Dendritic cell treated with granulocyte-macrophage colony-stimulating factor and Interleukin-4, amounts not matched to agents 40 ng/mL and 50 ng/mL, for 4 days (primary cell): Measurements from ENCODE around the gene POU2F3.

ENCODE experiments used
- H3K27ac Mint-ChIP-seq: one replicate; pipeline ENCODE4 v1.8.0; 2022; ENCODE audit warnings: mild to moderate bottlenecking, mixed read lengths
- H3K27me3 Mint-ChIP-seq: one replicate; pipeline ENCODE4 v1.8.0; 2022; ENCODE audit warnings: mild to moderate bottlenecking, mixed read lengths
- H3K36me3 Mint-ChIP-seq: one replicate; pipeline ENCODE4 v1.8.0; 2022; ENCODE audit warnings: low read depth, mixed read lengths
- H3K4me1 Mint-ChIP-seq: one replicate; pipeline ENCODE4 v1.8.0; 2022; ENCODE audit warnings: low read depth, mixed read lengths
- H3K4me3 Mint-ChIP-seq: one replicate; pipeline ENCODE4 v1.8.0; 2022; ENCODE audit warnings: mild to moderate bottlenecking, moderate library complexity, mixed read lengths
- H3K9me3 Mint-ChIP-seq: one replicate; pipeline ENCODE4 v1.8.0; 2022; ENCODE audit warnings: mixed read lengths
- intact Hi-C: fragments of 100-400 bp; cut with micrococcal nuclease; formaldehyde crosslinking; loops from one replicate; pipeline ENCODE4 v1.15.0; 2022

POU2F3 gene

GRCh38 chr11:120203626-120204025 lies 36.3 kb upstream of the POU2F3 start:
- Mint-ChIP-seq H3K4me1 (peaks cover 43% of the 10 kb centered on the region), H3K36me3 (no peaks in the 10 kb centered on the region), H3K27me3 (peaks cover 38% of the 10 kb centered on the region), H3K9me3 (no peaks in the 10 kb centered on the region), H3K27ac (no peak overlapping the region), H3K4me3 (no peak overlapping the region)
- intact Hi-C loops, result no loop called here

- Mint-ChIP-seq H3K27ac (no peak overlapping the region), H3K27me3 (peaks cover 29% of the 10 kb centered on the region), H3K4me1 (peaks cover 55% of the 10 kb centered on the region), H3K4me3 (no peak overlapping the region), H3K9me3 (no peaks in the 10 kb centered on the region), H3K36me3 (no peaks in the 10 kb centered on the region)
- intact Hi-C loops, result loop anchor here (5.0 kb wide), 1 partner anchor 33 kb away; no protein-coding TSS in a partner anchor
Observed at GRCh38 chr11:120205596-120206161, 34.3 kb upstream of the POU2F3 start.

- Mint-ChIP-seq H3K4me3 (no peak overlapping the region), H3K27ac (peak overlapping the region; percentile 5), H3K9me3 (no peaks in the 10 kb centered on the region), H3K4me1 (peaks cover 68% of the 10 kb centered on the region), H3K27me3 (peaks cover 29% of the 10 kb centered on the region), H3K36me3 (peaks cover 6% of the 10 kb centered on the region)
- intact Hi-C loops, result loop anchor here (5.0 kb wide), 1 partner anchor 35 kb away; no protein-coding TSS in a partner anchor
Observed at GRCh38 chr11:120207512-120207911, 32.4 kb upstream of the POU2F3 start.

- no peak overlapping the region for H3K4me3 Mint-ChIP-seq
- peak overlapping the region; percentile 5 for H3K27ac Mint-ChIP-seq
- intact Hi-C loops, result loop anchor here (5.0 kb wide), 1 partner anchor 36 kb away; no protein-coding TSS in a partner anchor
- H3K9me3 Mint-ChIP-seq, result no peaks in the 10 kb centered on the region
- peaks cover 29% of the 10 kb centered on the region for H3K27me3 Mint-ChIP-seq
- peaks cover 73% of the 10 kb centered on the region for H3K4me1 Mint-ChIP-seq
- peaks cover 6% of the 10 kb centered on the region for H3K36me3 Mint-ChIP-seq
Observed at GRCh38 chr11:120208001-120208441, 31.9 kb upstream of the POU2F3 start.

GRCh38 chr11:120208777-120209176 lies 31.2 kb upstream of the POU2F3 start:
- Mint-ChIP-seq H3K4me3 (peak overlapping the region; percentile 4), H3K36me3 (peaks cover 6% of the 10 kb centered on the region), H3K27ac (peak overlapping the region; percentile 5), H3K27me3 (peaks cover 29% of the 10 kb centered on the region), H3K9me3 (no peaks in the 10 kb centered on the region), H3K4me1 (peaks cover 76% of the 10 kb centered on the region)
- intact Hi-C loops, result loop anchor here (5.0 kb wide), 1 partner anchor 36 kb away; no protein-coding TSS in a partner anchor

- peaks cover 73% of the 10 kb centered on the region for H3K4me1 Mint-ChIP-seq
- peaks cover 26% of the 10 kb centered on the region for H3K27me3 Mint-ChIP-seq
- peaks cover 13% of the 10 kb centered on the region for H3K36me3 Mint-ChIP-seq
- intact Hi-C loops, result loop anchor here (5.0 kb wide), 1 partner anchor 38 kb away; no protein-coding TSS in a partner anchor
- no peaks in the 10 kb centered on the region for H3K9me3 Mint-ChIP-seq
- H3K4me3 Mint-ChIP-seq, result peak overlapping the region; percentile 94
- peak overlapping the region; percentile 84 for H3K27ac Mint-ChIP-seq
Observed at GRCh38 chr11:120209746-120210625, 30.0 kb upstream of the POU2F3 start.

GRCh38 chr11:120210626-120211521 lies 29.1 kb upstream of the POU2F3 start, which contains the start of gene OAF:
Gene OAF (plus strand): TSS chr11:120211032. CDS start chr11:120211280, 248 bp downstream.
- Mint-ChIP-seq H3K27me3 (peaks cover 23% of the 10 kb centered on the region), H3K4me3 (peak within 1 kb of the TSS; percentile 94), H3K36me3 (peaks cover 13% of the 10 kb centered on the region), H3K9me3 (no peaks in the 10 kb centered on the region), H3K27ac (peak within 1 kb of the TSS; percentile 84), H3K4me1 (peaks cover 65% of the 10 kb centered on the region)
- intact Hi-C loops, result loop anchor here (1.0 kb wide), 1 partner anchor 13 kb away; no protein-coding TSS in a partner anchor

- intact Hi-C loops, result loop anchor here (1.0 kb wide), 1 partner anchor 13 kb away; no protein-coding TSS in a partner anchor
- Mint-ChIP-seq H3K36me3 (peaks cover 13% of the 10 kb centered on the region), H3K4me3 (peak overlapping the region; percentile 94), H3K27ac (peak overlapping the region; percentile 83), H3K27me3 (peaks cover 17% of the 10 kb centered on the region), H3K9me3 (no peaks in the 10 kb centered on the region), H3K4me1 (peaks cover 56% of the 10 kb centered on the region)
Observed at GRCh38 chr11:120211522-120212258, 28.2 kb upstream of the POU2F3 start.

- Mint-ChIP-seq H3K4me1 (peaks cover 52% of the 10 kb centered on the region), H3K4me3 (peak overlapping the region; percentile 94), H3K27me3 (peaks cover 15% of the 10 kb centered on the region), H3K36me3 (peaks cover 13% of the 10 kb centered on the region), H3K9me3 (no peaks in the 10 kb centered on the region), H3K27ac (peak overlapping the region; percentile 83)
- intact Hi-C loops, result no loop called here
Observed at GRCh38 chr11:120212259-120212878, 27.6 kb upstream of the POU2F3 start.

GRCh38 chr11:120212926-120213325 lies 27.0 kb upstream of the POU2F3 start:
- intact Hi-C loops, result no loop called here
- peaks cover 46% of the 10 kb centered on the region for H3K4me1 Mint-ChIP-seq

GRCh38 chr11:120214581-120214980 lies 25.4 kb upstream of the POU2F3 start:
- Mint-ChIP-seq H3K9me3 (no peaks in the 10 kb centered on the region), H3K4me1 (peaks cover 45% of the 10 kb centered on the region), H3K27me3 (peaks cover 7% of the 10 kb centered on the region), H3K36me3 (peaks cover 19% of the 10 kb centered on the region), H3K4me3 (no peak overlapping the region), H3K27ac (no peak overlapping the region)
- intact Hi-C loops, result no loop called here

More at GRCh38 chr11:120212926-120213325, 27.0 kb upstream of the POU2F3 start:
- Mint-ChIP-seq H3K27ac (no peak overlapping the region), H3K27me3 (peaks cover 11% of the 10 kb centered on the region), H3K36me3 (peaks cover 13% of the 10 kb centered on the region), H3K4me3 (no peak overlapping the region), H3K9me3 (no peaks in the 10 kb centered on the region)

GRCh38 chr11:120215634-120216033 lies 24.3 kb upstream of the POU2F3 start:
- no peak overlapping the region for H3K4me3 Mint-ChIP-seq
- peaks cover 47% of the 10 kb centered on the region for H3K4me1 Mint-ChIP-seq
- peaks cover 25% of the 10 kb centered on the region for H3K36me3 Mint-ChIP-seq
- no peaks in the 10 kb centered on the region for H3K9me3 Mint-ChIP-seq
- no peak overlapping the region for H3K27ac Mint-ChIP-seq
- H3K27me3 Mint-ChIP-seq, result peaks cover 7% of the 10 kb centered on the region
- intact Hi-C loops, result no loop called here
